GM12864 (cell line): ENCODE measurements around the gene ZNF732.

Experiments used
- DNase-seq: peaks from one replicate; pipeline ENCODE4 v3.0.0-alpha.2; 2011; ENCODE audit warnings: low read depth
- H3K4me3 ChIP-seq: 2 replicates; pipeline ENCODE4 v1.5.1; 2011; ENCODE audit warnings: mild to moderate bottlenecking, low read depth, low read length, control low read depth
- CTCF ChIP-seq: IDR thresholded peaks from 2 replicates; pipeline ENCODE4 v1.5.1; 2011; ENCODE audit warnings: low read depth, mild to moderate bottlenecking, moderate library complexity, low read length, control low read depth, inconsistent platforms; ENCODE audit errors: missing control alignments

Gene ZNF732

GRCh38 chr4:234178-234577 is 71.1 kb downstream of the ZNF732 start:
- TF ChIP-seq CTCF = no peak
- no peak for DNase-seq
- H3K4me3 ChIP-seq = no peak overlapping the region

GRCh38 chr4:223913-224497 is 81.3 kb downstream of the ZNF732 start:
- TF ChIP-seq CTCF = no peak
- H3K4me3 ChIP-seq = no peak overlapping the region
- no peak for DNase-seq
